ENCODE results near the gene PDE4B. TPM values are rescaled to one million over a fixed set of nuclear protein-coding genes. Genes with fewer than 3 reads are reported as not detected.

Gene PDE4B
- total RNA-seq, 4 donors from 2014 or later, result 0.08 to 6.7 (median 3.4) TPM

DNA sequence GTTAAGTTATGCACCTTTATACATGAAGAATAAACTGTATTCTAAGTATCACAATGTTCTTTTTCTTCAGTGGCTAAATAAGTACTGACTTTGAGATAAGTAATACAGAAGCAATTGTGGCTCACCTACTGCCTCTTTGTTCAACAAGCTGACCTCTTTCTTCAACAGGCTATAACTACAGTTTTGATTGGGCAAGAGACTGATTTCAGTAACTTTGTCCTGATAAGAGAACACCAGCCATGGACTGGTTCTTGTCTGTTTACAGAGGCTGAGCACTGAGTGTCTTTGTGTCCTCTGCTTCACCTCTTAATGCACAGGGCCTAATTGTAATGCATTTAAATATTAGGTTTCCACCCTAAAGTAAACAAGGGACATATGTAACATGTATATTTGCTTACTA, 34.6 kb upstream of the PDE4B start:
- intact Hi-C loops (cut with DNase I), result no loop called here
- DNase-seq, result no peak
- Histone ChIP-seq H3K27me3 (no peaks in the 10 kb centered on the region), H3K36me3 (no peaks in the 10 kb centered on the region), H3K9me3 (no peaks in the 10 kb centered on the region), H3K27ac (no peak overlapping the region), H3K4me1 (no peaks in the 10 kb centered on the region), H3K4me3 (no peak overlapping the region)
- no peak for TF ChIP-seq POLR2A (IDR thresholded peaks at IDR 0.05)
- no peak for TF ChIP-seq CTCF (IDR thresholded peaks at IDR 0.05)

DNA sequence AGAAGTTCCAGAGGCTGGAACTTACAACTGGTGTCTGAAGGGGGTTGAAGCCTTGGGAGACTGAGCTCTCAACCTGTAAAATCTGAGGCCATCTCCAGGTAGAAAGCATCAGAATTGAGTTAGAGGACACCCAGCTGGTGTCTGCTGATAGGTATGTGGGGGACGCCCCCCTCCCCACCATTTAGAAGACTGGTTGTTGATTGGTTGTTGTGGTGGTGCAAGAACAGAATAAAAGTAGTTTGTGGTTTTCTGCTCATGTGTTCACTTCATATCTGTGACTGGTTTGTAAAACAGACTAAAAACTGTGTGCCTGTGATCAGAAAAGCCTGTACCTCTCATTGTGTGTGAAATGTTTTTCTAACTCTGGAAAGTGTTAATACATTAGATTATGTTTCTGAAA, 33.2 kb upstream of the PDE4B start:
- intact Hi-C loops (cut with DNase I), result no loop called here

DNA sequence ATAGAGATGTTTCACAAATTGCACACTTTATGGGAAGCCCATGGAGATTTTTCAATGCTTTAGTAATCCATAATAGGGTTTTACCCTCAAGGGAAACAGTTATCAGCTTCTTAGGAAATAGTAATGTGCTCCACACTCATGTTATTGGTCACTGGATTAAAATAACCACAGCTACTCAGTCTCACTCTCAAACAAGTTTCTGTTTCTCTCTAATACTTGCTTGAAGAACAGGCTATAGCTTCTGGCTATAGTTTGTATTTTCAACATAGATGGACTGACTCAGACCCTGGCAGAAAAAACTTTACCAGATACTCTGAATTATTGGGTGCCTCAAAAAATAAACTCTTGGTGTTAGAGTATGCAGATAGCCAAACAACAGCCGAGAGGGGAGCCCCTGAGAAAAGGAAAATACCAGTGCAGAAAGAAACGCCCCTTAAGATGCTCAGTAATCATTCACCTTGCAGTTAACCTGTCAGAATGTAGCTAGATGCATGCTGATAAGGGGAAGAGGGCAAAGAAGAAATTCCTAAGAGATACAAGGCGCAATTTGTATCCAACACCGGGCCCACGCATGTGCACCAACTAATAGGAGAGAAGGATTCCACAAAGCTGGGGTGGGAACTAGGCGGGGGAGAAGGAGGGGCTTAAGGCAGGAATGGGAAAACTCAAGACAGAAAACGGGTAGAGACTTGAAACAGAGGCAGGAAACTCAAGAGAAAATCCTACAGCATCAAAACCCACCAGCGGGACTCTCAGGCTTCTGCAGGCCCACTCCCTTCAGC, 30.4 kb upstream of the PDE4B start:
- 40 to 56% methylated on average over 8 of the region's 8 CpGs for WGBS, 2 donors
- Histone ChIP-seq H3K9me3 (no peaks in the 10 kb centered on the region), H3K27ac (no peak overlapping the region), H3K4me3 (no peak overlapping the region), H3K27me3 (no peaks in the 10 kb centered on the region), H3K36me3 (no peaks in the 10 kb centered on the region), H3K4me1 (no peaks in the 10 kb centered on the region)
- intact Hi-C loops (cut with DNase I), result no loop called here
- DNase-seq, result no peak
- TF ChIP-seq CTCF (IDR thresholded peaks at IDR 0.05), result no peak
- no peak for TF ChIP-seq POLR2A (IDR thresholded peaks at IDR 0.05)

More for the DNA sequence above, 33.2 kb upstream of the PDE4B start:
- TF ChIP-seq CTCF (IDR thresholded peaks at IDR 0.05), result no peak
- no peak for TF ChIP-seq POLR2A (IDR thresholded peaks at IDR 0.05)
- H3K27me3 ChIP-seq, result no peaks in the 10 kb centered on the region
- no peaks in the 10 kb centered on the region for H3K9me3 ChIP-seq
- H3K4me3 ChIP-seq, result no peak overlapping the region
- no peak overlapping the region for H3K27ac ChIP-seq
- DNase-seq, result no peak
- H3K36me3 ChIP-seq, result no peaks in the 10 kb centered on the region
- WGBS, 2 donors, result 73 to 87% methylated on average over 1 of the region's 1 CpG
- H3K4me1 ChIP-seq, result no peaks in the 10 kb centered on the region

GRCh38 chr1:65764052-65764451, 28.6 kb upstream of the PDE4B start:
- Histone ChIP-seq H3K36me3 (no peaks in the 10 kb centered on the region), H3K27me3 (no peaks in the 10 kb centered on the region), H3K4me3 (no peak overlapping the region), H3K27ac (no peak overlapping the region), H3K9me3 (no peaks in the 10 kb centered on the region), H3K4me1 (no peaks in the 10 kb centered on the region)
- no peak for DNase-seq
- TF ChIP-seq CTCF (IDR thresholded peaks at IDR 0.05) (no peak), POLR2A (IDR thresholded peaks at IDR 0.05) (no peak)
- intact Hi-C loops (cut with DNase I), result no loop called here

- no peak for TF ChIP-seq CTCF (IDR thresholded peaks at IDR 0.05)
- no peak overlapping the region for H3K4me3 ChIP-seq
- 47 to 51% methylated on average over 3 to 4 of the region's 4 CpGs for WGBS, 2 donors
- H3K36me3 ChIP-seq, result no peaks in the 10 kb centered on the region
- intact Hi-C loops (cut with DNase I), result no loop called here
- H3K9me3 ChIP-seq, result no peaks in the 10 kb centered on the region
- no peak overlapping the region for H3K27ac ChIP-seq
- H3K27me3 ChIP-seq, result no peaks in the 10 kb centered on the region
- DNase-seq, result no peak
- no peaks in the 10 kb centered on the region for H3K4me1 ChIP-seq
Observed at GRCh38 chr1:65765631-65766030, 27.1 kb upstream of the PDE4B start.

Measured in esophagus squamous epithelium (tissue), 5 donors.